ENCODE results near the gene KRT86. TPM values are rescaled to one million over a fixed set of nuclear protein-coding genes. Genes with fewer than 3 reads are reported as not detected.
A peak's percentile ranks its signal among the peaks of the same experiment; 100 is the strongest.
"Not testable (repeated sequence)": the region's sequence is repeated elsewhere in the genome, so short reads cannot be mapped to it uniquely, and the experiment has no call there.

The KRT86 gene
- total and polyA plus RNA-seq, 5 experiments from 2014 or later: not detected

GRCh38 chr12:52298677-52299190 is 24.3 kb downstream of the KRT86 start:
- H3K4me3 Mint-ChIP-seq: no peak overlapping the region
- H3K27ac Mint-ChIP-seq: no peak overlapping the region
- DNase-seq (no peak), ATAC-seq (no peak)
- no peaks in the 10 kb centered on the region for H3K36me3 Mint-ChIP-seq
- no peaks in the 10 kb centered on the region for H3K9me3 Mint-ChIP-seq
- POLR2A ChIA-PET: no interaction called here
- peaks cover 0 to 5% (median 2%) of the 10 kb centered on the region in 4 donors for H3K4me1 Mint-ChIP-seq
- peaks cover 0 to 12% (median 8%) of the 10 kb centered on the region in 5 donors for H3K27me3 Mint-ChIP-seq

GRCh38 chr12:52300796-52301691 is 26.6 kb downstream of the KRT86 start:
- DNase-seq (peak in 1 of 10 donors; percentile 24), ATAC-seq (no peak)
- no peaks in the 10 kb centered on the region for H3K9me3 Mint-ChIP-seq
- H3K4me3 Mint-ChIP-seq: no peak overlapping the region
- POLR2A ChIA-PET: no interaction called here
- H3K36me3 Mint-ChIP-seq: no peaks in the 10 kb centered on the region
- H3K27me3 Mint-ChIP-seq: peaks cover 0 to 9% (median 8%) of the 10 kb centered on the region in 5 donors
- peak overlapping the region in 1 of 10 donors; percentile 43 for H3K27ac Mint-ChIP-seq
- peaks cover 11 to 15% (median 14%) of the 10 kb centered on the region in 4 donors for H3K4me1 Mint-ChIP-seq

DNA sequence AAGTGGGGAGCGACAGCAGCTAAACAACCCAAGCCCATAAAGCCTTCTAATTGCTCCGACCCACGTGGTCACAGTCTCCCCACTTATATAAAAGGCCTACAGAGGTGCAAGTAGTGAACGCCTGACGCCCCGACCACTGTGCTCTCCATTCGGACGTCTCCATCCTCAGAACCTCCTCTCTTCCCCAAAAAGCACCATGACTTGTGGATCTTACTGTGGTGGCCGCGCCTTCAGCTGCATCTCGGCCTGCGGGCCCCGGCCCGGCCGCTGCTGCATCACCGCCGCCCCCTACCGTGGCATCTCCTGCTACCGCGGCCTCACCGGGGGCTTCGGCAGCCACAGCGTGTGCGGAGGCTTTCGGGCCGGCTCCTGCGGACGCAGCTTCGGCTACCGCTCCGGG is 27.3 kb downstream of the KRT86 start:
- Mint-ChIP-seq H3K27me3 (peaks cover 3 to 15% (median 7%) of the 10 kb centered on the region in 5 donors), H3K4me1 (peaks cover 11 to 22% (median 16%) of the 10 kb centered on the region in 4 donors), H3K27ac (peak overlapping the region in 1 of 10 donors; percentile 43)
- ATAC-seq, H3K9me3 Mint-ChIP-seq, POLR2A ChIA-PET, H3K36me3 Mint-ChIP-seq, H3K4me3 Mint-ChIP-seq: not testable (repeated sequence)
- DNase-seq: peak in 1 of 10 donors; percentile 11

DNA sequence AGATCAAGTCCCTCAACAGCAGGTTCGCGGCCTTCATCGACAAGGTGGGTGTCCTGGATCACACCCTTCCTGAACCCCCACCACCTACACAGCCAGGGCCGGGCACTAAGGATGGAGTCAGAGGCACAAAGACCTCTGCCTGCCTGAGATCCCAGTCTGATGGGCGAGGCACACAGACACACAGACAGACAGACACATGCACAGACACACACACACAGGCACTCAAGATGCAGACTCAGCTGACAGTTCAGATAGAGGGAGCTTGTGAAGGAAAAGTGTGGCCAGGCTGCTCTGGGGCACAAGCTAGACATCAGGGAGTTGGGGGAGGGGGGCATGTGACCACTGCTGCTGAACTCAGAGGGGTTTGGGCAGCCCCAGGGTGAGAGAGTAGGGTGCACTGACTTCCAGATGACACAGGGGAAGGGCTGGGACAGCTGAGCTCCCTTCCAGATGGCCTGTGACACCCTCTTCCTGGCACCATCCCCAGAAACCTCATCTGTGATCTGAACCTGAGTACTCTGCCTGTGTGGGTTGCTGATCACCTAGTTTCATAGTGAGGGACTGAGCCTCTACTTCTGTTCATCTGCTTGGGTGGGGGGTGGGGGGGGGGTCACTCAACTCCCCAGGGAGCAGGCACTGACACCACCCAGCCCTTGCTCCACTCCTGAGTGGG is 27.9 kb downstream of the KRT86 start:
- H3K27ac Mint-ChIP-seq, ATAC-seq, H3K9me3 Mint-ChIP-seq, DNase-seq, H3K36me3 Mint-ChIP-seq, POLR2A ChIA-PET, H3K4me3 Mint-ChIP-seq: not testable (repeated sequence)
- peaks cover 7 to 16% (median 9%) of the 10 kb centered on the region in 5 donors for H3K27me3 Mint-ChIP-seq
- H3K4me1 Mint-ChIP-seq: peaks cover 11 to 24% (median 16%) of the 10 kb centered on the region in 4 donors

GRCh38 chr12:52304941-52305411 is 30.5 kb downstream of the KRT86 start:
- ATAC-seq: peak in 1 of 2 donors; percentile 40
- POLR2A ChIA-PET, H3K36me3 Mint-ChIP-seq, H3K9me3 Mint-ChIP-seq: not testable (repeated sequence)
- H3K4me1 Mint-ChIP-seq: peaks cover 20 to 30% (median 26%) of the 10 kb centered on the region in 4 donors
- DNase-seq: peak in 1 of 10 donors; percentile 58
- H3K27ac Mint-ChIP-seq: peak overlapping the region in 2 of 10 donors; percentile 61 to 71
- peaks cover 13 to 36% (median 27%) of the 10 kb centered on the region in 5 donors for H3K27me3 Mint-ChIP-seq
- H3K4me3 Mint-ChIP-seq: peak overlapping the region in 5 of 10 donors; percentile 8 to 54 (median 18)

DNA sequence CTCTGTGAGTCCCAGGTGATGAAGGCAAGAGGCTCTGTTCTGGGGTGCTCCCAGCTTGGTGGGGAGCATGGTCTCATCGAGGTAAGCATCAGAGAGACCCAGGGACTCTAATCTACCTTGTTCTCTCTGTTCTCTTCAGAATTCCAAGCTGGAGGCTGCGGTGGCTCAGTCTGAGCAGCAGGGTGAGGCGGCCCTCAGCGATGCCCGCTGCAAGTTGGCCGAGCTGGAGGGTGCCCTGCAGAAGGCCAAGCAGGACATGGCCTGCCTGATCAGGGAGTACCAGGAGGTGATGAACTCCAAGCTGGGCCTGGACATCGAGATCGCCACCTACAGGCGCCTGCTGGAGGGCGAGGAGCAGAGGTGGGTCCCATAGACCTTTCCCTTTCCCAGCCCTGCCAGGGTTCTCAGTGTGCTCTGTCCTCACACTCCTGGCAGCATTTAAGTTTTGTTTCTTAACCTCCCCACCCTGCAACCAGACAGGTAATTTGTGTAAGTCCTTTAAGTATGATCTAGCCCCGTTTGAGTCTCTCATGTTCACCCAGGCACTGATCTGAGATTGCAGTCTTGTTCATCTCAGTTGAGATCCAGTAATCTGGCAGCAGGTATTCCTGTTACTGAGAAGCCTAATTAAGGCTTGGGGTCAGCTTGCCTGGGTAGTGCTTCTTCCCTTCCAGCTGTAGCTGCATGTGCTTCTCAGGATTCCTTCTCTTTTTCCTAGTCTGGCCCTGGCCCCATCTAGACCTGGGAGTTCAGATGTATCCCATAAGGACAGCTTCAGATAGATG is 31.7 kb downstream of the KRT86 start:
- Mint-ChIP-seq H3K4me3 (no peak overlapping the region), H3K27ac (no peak overlapping the region), H3K36me3 (no peaks in the 10 kb centered on the region), H3K4me1 (peaks cover 18 to 30% (median 26%) of the 10 kb centered on the region in 4 donors), H3K27me3 (peaks cover 15 to 47% (median 38%) of the 10 kb centered on the region in 5 donors), H3K9me3 (no peaks in the 10 kb centered on the region)
- peak in 1 of 10 donors; percentile 19 for DNase-seq
- no peak for ATAC-seq
- POLR2A ChIA-PET: no interaction called here

GRCh38 chr12:52306731-52307130 is 32.3 kb downstream of the KRT86 start:
- Mint-ChIP-seq H3K27ac (no peak overlapping the region), H3K36me3 (no peaks in the 10 kb centered on the region), H3K27me3 (peaks cover 15 to 53% (median 44%) of the 10 kb centered on the region in 5 donors), H3K9me3 (no peaks in the 10 kb centered on the region), H3K4me3 (no peak overlapping the region), H3K4me1 (peaks cover 18 to 30% (median 26%) of the 10 kb centered on the region in 4 donors)
- ATAC-seq (no peak), DNase-seq (no peak)
- POLR2A ChIA-PET: no interaction called here

GRCh38 chr12:52307836-52308805 is 33.7 kb downstream of the KRT86 start:
- Mint-ChIP-seq H3K9me3 (no peaks in the 10 kb centered on the region), H3K27me3 (peaks cover 17 to 67% (median 50%) of the 10 kb centered on the region in 5 donors), H3K4me1 (peaks cover 18 to 30% (median 26%) of the 10 kb centered on the region in 4 donors), H3K27ac (peak overlapping the region in 1 of 10 donors; percentile 64), H3K4me3 (peak overlapping the region; percentile 2 to 73 (median 60)), H3K36me3 (no peaks in the 10 kb centered on the region)
- POLR2A ChIA-PET: no interaction called here
- ATAC-seq (peak; percentile 84 to 93), DNase-seq (peak in 5 of 10 donors; percentile 15 to 59 (median 22))

DNA sequence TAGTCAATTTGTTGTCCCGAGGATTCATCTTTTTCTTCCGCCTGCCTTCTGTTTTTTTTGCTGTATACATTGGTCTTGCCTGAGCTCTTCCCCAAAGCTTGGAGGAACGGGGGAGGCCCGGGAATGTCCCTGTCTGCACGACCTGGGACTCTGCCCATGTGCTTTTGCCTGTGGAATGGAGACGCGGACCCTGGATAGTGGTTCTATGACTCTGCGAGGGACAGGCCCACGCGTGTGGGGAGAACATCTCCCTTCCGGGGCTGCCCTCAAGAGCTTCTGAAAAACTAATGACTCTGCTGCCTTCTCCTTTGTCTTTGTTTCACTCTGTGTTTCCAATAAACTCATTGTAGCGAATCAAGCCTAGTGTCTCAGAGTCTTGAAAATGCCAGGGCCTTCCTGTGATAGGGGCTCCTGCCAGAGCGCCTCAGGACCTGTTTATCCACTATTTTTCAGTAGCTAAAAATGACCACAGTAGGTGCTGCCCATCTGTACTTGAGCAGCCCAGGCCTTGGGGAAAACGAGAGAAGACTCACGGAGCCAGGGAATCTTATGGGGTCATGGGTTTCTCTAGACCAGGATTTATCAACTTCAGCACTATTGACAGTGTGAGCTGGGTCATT is 34.5 kb downstream of the KRT86 start:
- Mint-ChIP-seq H3K4me1 (peaks cover 18 to 30% (median 26%) of the 10 kb centered on the region in 4 donors), H3K27me3 (peaks cover 21 to 74% (median 50%) of the 10 kb centered on the region in 5 donors), H3K4me3 (peak overlapping the region in 9 of 10 donors; percentile 2 to 72 (median 60)), H3K27ac (peak overlapping the region in 2 of 10 donors; percentile 64 to 67), H3K9me3 (no peaks in the 10 kb centered on the region), H3K36me3 (no peaks in the 10 kb centered on the region)
- no peak for ATAC-seq
- DNase-seq: no peak
- POLR2A ChIA-PET: no interaction called here

- DNase-seq (peak in 1 of 10 donors; percentile 30), ATAC-seq (no peak)
- Mint-ChIP-seq H3K9me3 (no peaks in the 10 kb centered on the region), H3K27ac (no peak overlapping the region), H3K36me3 (no peaks in the 10 kb centered on the region), H3K4me1 (peaks cover 7 to 17% (median 14%) of the 10 kb centered on the region in 4 donors), H3K27me3 (peaks cover 21 to 74% (median 52%) of the 10 kb centered on the region in 5 donors), H3K4me3 (no peak overlapping the region)
- POLR2A ChIA-PET: no interaction called here
Measured at GRCh38 chr12:52310622-52311284, 36.3 kb downstream of the KRT86 start.

All from naive thymus-derived CD8-positive, alpha-beta T cell (primary cell).